ENCODE data around the gene HHAT. TPM values are rescaled to one million over a fixed set of nuclear protein-coding genes. Genes with fewer than 3 reads are reported as not detected.

The HHAT gene
- total and polyA plus RNA-seq, 4 donors: 1.2 to 11.3 (median 3.8) TPM

- Histone ChIP-seq H3K9me3 (ENCODE audit: control insufficient read depth in 4 of 4, insufficient read depth in 3 of 4, low read length in 3 of 4) (no peaks in the 10 kb centered on the region), H3K9ac (ENCODE audit: insufficient read depth in 1 of 2, low read length in 2 of 2) (no peak overlapping the region)
- ATAC-seq (ENCODE audit: insufficient read depth, low FRiP score): no peak
These were observed 368.0 kb downstream of the HHAT start for GRCh38 chr1:210696709-210697108.

DNA sequence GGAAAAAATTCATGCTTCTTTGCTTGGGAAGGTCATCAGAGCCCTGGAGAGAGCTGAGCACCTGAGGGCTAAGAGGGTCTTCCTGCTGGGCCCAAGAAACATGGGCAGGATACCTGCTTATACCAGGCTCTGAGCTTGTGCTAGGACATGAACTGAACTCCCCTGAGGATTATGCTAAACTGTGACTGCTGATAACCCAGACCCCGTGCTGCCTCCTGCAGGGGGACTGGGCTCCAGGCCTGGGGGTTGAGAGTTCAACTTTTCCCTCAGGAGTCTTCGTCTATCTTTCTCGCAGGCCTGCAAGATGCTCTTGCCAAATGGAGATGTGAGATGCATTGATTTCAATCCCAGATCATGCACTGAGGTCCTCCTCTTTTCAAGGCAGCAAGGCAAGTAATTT lies 368.5 kb downstream of the HHAT start:
- 85 to 91% methylated on average over 3 of the region's 3 CpGs for WGBS, 2 donors
- Histone ChIP-seq H3K9ac (ENCODE audit: insufficient read depth in 1 of 2, low read length in 2 of 2) (no peak overlapping the region), H3K4me1 (ENCODE audit: control insufficient read depth in 5 of 5, insufficient read depth in 5 of 5, low read length in 5 of 5) (peaks cover 0 to 17% (median 0%) of the 10 kb centered on the region in 5 donors), H3K9me3 (ENCODE audit: control insufficient read depth in 4 of 4, insufficient read depth in 3 of 4, low read length in 3 of 4) (no peaks in the 10 kb centered on the region), H3K36me3 (ENCODE audit: control insufficient read depth in 4 of 4, insufficient read depth in 4 of 4, low read length in 4 of 4) (no peaks in the 10 kb centered on the region), H3K27ac (ENCODE audit: low read depth in 1 of 2, low read length in 1 of 2) (no peak overlapping the region), H3K27me3 (ENCODE audit: control insufficient read depth in 3 of 3, insufficient read depth in 3 of 3, low read length in 2 of 3) (no peaks in the 10 kb centered on the region), H3K4me3 (no peak overlapping the region)
- no peak for ATAC-seq (ENCODE audit: insufficient read depth, low FRiP score)
- no peak for DNase-seq
- no peak for TF ChIP-seq CTCF (IDR thresholded peaks at IDR 0.05; ENCODE audit: control extremely low read depth, extremely low read depth)

More at GRCh38 chr1:210696709-210697108, 368.0 kb downstream of the HHAT start:
- WGBS, 2 donors: 65 to 72% methylated on average over 1 of the region's 1 CpG
- DNase-seq: no peak
- H3K36me3 ChIP-seq (ENCODE audit: control insufficient read depth in 4 of 4, insufficient read depth in 4 of 4, low read length in 4 of 4): no peaks in the 10 kb centered on the region
- no peak for TF ChIP-seq CTCF (IDR thresholded peaks at IDR 0.05; ENCODE audit: control extremely low read depth, extremely low read depth)
- H3K27me3 ChIP-seq (ENCODE audit: control insufficient read depth in 3 of 3, insufficient read depth in 3 of 3, low read length in 2 of 3): no peaks in the 10 kb centered on the region
- H3K27ac ChIP-seq (ENCODE audit: low read depth in 1 of 2, low read length in 1 of 2): no peak overlapping the region
- H3K4me3 ChIP-seq: no peak overlapping the region
- H3K4me1 ChIP-seq (ENCODE audit: control insufficient read depth in 5 of 5, insufficient read depth in 5 of 5, low read length in 5 of 5): peaks cover 0 to 17% (median 0%) of the 10 kb centered on the region in 5 donors

GRCh38 chr1:210698661-210699060 lies 370.0 kb downstream of the HHAT start:
- no peak for DNase-seq
- WGBS, 2 donors: 86% methylated on average over 5 of the region's 5 CpGs
- Histone ChIP-seq H3K27ac (ENCODE audit: low read depth in 1 of 2, low read length in 1 of 2) (no peak overlapping the region), H3K4me1 (ENCODE audit: control insufficient read depth in 5 of 5, insufficient read depth in 5 of 5, low read length in 5 of 5) (peaks cover 0 to 17% (median 0%) of the 10 kb centered on the region in 5 donors), H3K4me3 (no peak overlapping the region), H3K36me3 (ENCODE audit: control insufficient read depth in 4 of 4, insufficient read depth in 4 of 4, low read length in 4 of 4) (no peaks in the 10 kb centered on the region), H3K9me3 (ENCODE audit: control insufficient read depth in 4 of 4, insufficient read depth in 3 of 4, low read length in 3 of 4) (no peaks in the 10 kb centered on the region), H3K9ac (ENCODE audit: insufficient read depth in 1 of 2, low read length in 2 of 2) (no peak overlapping the region), H3K27me3 (ENCODE audit: control insufficient read depth in 3 of 3, insufficient read depth in 3 of 3, low read length in 2 of 3) (no peaks in the 10 kb centered on the region)
- no peak for TF ChIP-seq CTCF (IDR thresholded peaks at IDR 0.05; ENCODE audit: control extremely low read depth, extremely low read depth)
- no peak for ATAC-seq (ENCODE audit: insufficient read depth, low FRiP score)

- WGBS, 2 donors: 88 to 92% methylated on average over 1 of the region's 1 CpG
- no peaks in the 10 kb centered on the region for H3K36me3 ChIP-seq (ENCODE audit: control insufficient read depth in 4 of 4, insufficient read depth in 4 of 4, low read length in 4 of 4)
- H3K9ac ChIP-seq (ENCODE audit: insufficient read depth in 1 of 2, low read length in 2 of 2): no peak overlapping the region
- DNase-seq (no peak), ATAC-seq (ENCODE audit: insufficient read depth, low FRiP score) (no peak)
- H3K4me1 ChIP-seq (ENCODE audit: control insufficient read depth in 5 of 5, insufficient read depth in 5 of 5, low read length in 5 of 5): peaks cover 0 to 17% (median 0%) of the 10 kb centered on the region in 5 donors
- no peaks in the 10 kb centered on the region for H3K27me3 ChIP-seq (ENCODE audit: control insufficient read depth in 3 of 3, insufficient read depth in 3 of 3, low read length in 2 of 3)
- no peak for TF ChIP-seq CTCF (IDR thresholded peaks at IDR 0.05; ENCODE audit: control extremely low read depth, extremely low read depth)
- no peak overlapping the region for H3K27ac ChIP-seq (ENCODE audit: low read depth in 1 of 2, low read length in 1 of 2)
- no peaks in the 10 kb centered on the region for H3K9me3 ChIP-seq (ENCODE audit: control insufficient read depth in 4 of 4, insufficient read depth in 3 of 4, low read length in 3 of 4)
- H3K4me3 ChIP-seq: no peak overlapping the region
These were observed 371.4 kb downstream of the HHAT start for GRCh38 chr1:210700083-210700482.
